Colonic mucosa (tissue), 4 donors: ENCODE results near the gene MAL. TPM values are rescaled to one million over a fixed set of nuclear protein-coding genes. Genes with fewer than 3 reads are reported as not detected.

Source experiments
- DNase-seq: peaks from one replicate; pipeline ENCODE4 v3.0.0-alpha.2; 2020
- H3K27ac ChIP-seq: fragments of 200-600 bp; one replicate; pipeline ENCODE4 v1.8.0; 2021
- H3K27me3 ChIP-seq: fragments of 200-600 bp; one replicate; pipeline ENCODE4 v1.8.0; 2021
- H3K36me3 ChIP-seq: fragments of 200-600 bp; one replicate; pipeline ENCODE4 v1.8.0; 2021
- H3K4me1 ChIP-seq: fragments of 200-600 bp; one replicate; pipeline ENCODE4 v1.8.0; 2021; ENCODE audit warnings: mild to moderate bottlenecking
- H3K4me3 ChIP-seq: fragments of 200-600 bp; one replicate; pipeline ENCODE4 v1.8.0; 2021
- H3K9ac ChIP-seq, 2 donors: one replicate each; pipeline ENCODE4 v1.7.0; 2013; ENCODE audit warnings: control low read depth in 2 of 2, low read depth in 2 of 2, low read length in 2 of 2
- H3K9me3 ChIP-seq: fragments of 200-600 bp; one replicate; pipeline ENCODE4 v1.8.0; 2021
- CTCF ChIP-seq: fragments of 200-600 bp; IDR thresholded peaks from one replicate; pipeline ENCODE4 v1.8.0; 2022; ENCODE audit warnings: antibody characterized with exemption, mild to moderate bottlenecking
- intact Hi-C: fragments of 100-400 bp; cut with DNase I; formaldehyde crosslinking; loops from one replicate; pipeline ENCODE4 v1.14.1; 2022
- total RNA-seq, 2 donors: library from RNA; stranded (reverse); fragmentation: NEBNext Ultra II Directional in 1 of 2; extraction: Animal tissue kit (Norgen Biotek cat#: 25700) in 1 of 2; gene quantifications; one replicate each; pipeline ENCODE4 v1.2.1, GENCODE V29; 2021
- donor health status: healthy.
- donor health status: DM: no; HTN: no; CAD: no.
- donor health status: DM: no; HTN: no; CAD: no.

Gene MAL
- total RNA-seq, 2 donors from 2014 or later: 0.54 to 3.5 TPM

GRCh38 chr2:95077530-95077825 is 52.0 kb downstream of the MAL start:
- no peak overlapping the region for H3K4me3 ChIP-seq
- no peak for TF ChIP-seq CTCF
- H3K9ac ChIP-seq: no peak overlapping the region
- H3K9me3 ChIP-seq: no peaks in the 10 kb centered on the region
- no peaks in the 10 kb centered on the region for H3K27me3 ChIP-seq
- no peaks in the 10 kb centered on the region for H3K36me3 ChIP-seq
- H3K4me1 ChIP-seq: peaks cover 8% of the 10 kb centered on the region
- intact Hi-C loops: loop anchor here (2.0 kb wide), 1 partner anchor 37 kb away; no protein-coding TSS in a partner anchor
- H3K27ac ChIP-seq: no peak overlapping the region
- DNase-seq: no peak

- Histone ChIP-seq H3K4me3 (no peak overlapping the region), H3K9me3 (no peaks in the 10 kb centered on the region), H3K27ac (no peak overlapping the region), H3K36me3 (no peaks in the 10 kb centered on the region), H3K27me3 (no peaks in the 10 kb centered on the region), H3K4me1 (peaks cover 8% of the 10 kb centered on the region), H3K9ac (no peak overlapping the region)
- TF ChIP-seq CTCF: no peak
- intact Hi-C loops: loop anchor here (2.0 kb wide), 1 partner anchor 37 kb away; no protein-coding TSS in a partner anchor
- no peak for DNase-seq
These were observed 52.5 kb downstream of the MAL start for GRCh38 chr2:95077861-95078603.

GRCh38 chr2:95079199-95079683 is 53.7 kb downstream of the MAL start:
- H3K4me1 ChIP-seq: peaks cover 8% of the 10 kb centered on the region
- no peak for TF ChIP-seq CTCF
- intact Hi-C loops: no loop called here
- H3K27me3 ChIP-seq: no peaks in the 10 kb centered on the region
- no peak overlapping the region for H3K27ac ChIP-seq
- H3K9me3 ChIP-seq: no peaks in the 10 kb centered on the region
- no peak overlapping the region for H3K9ac ChIP-seq
- H3K4me3 ChIP-seq: no peak overlapping the region
- DNase-seq: no peak
- no peaks in the 10 kb centered on the region for H3K36me3 ChIP-seq

GRCh38 chr2:95082477-95082876 is 57.0 kb downstream of the MAL start:
- intact Hi-C loops: no loop called here
- no peak overlapping the region for H3K4me3 ChIP-seq
- H3K27me3 ChIP-seq: no peaks in the 10 kb centered on the region
- no peak for DNase-seq
- no peak overlapping the region for H3K27ac ChIP-seq
- H3K4me1 ChIP-seq: no peaks in the 10 kb centered on the region
- no peaks in the 10 kb centered on the region for H3K9me3 ChIP-seq
- peaks cover 9% of the 10 kb centered on the region for H3K36me3 ChIP-seq
- TF ChIP-seq CTCF: no peak
- no peak overlapping the region for H3K9ac ChIP-seq

GRCh38 chr2:95086017-95086416 is 60.5 kb downstream of the MAL start:
- H3K4me1 ChIP-seq: no peaks in the 10 kb centered on the region
- H3K9me3 ChIP-seq: no peaks in the 10 kb centered on the region
- H3K9ac ChIP-seq: no peak overlapping the region
- no peaks in the 10 kb centered on the region for H3K27me3 ChIP-seq
- no peak overlapping the region for H3K27ac ChIP-seq
- no peak for DNase-seq
- intact Hi-C loops: no loop called here
- no peak overlapping the region for H3K4me3 ChIP-seq
- no peak for TF ChIP-seq CTCF
- H3K36me3 ChIP-seq: peaks cover 11% of the 10 kb centered on the region
